HG02571 (cell line): ENCODE results near the gene RBM15B.

Experiments used
- ATAC-seq: cut with Tn5 transposase; IDR thresholded peaks from one replicate; pipeline ENCODE4 v1.9.1; 2021; ENCODE audit warnings: mild to moderate bottlenecking, moderate library complexity; ENCODE audit not compliant: unreplicated experiment

RBM15B gene

DNA sequence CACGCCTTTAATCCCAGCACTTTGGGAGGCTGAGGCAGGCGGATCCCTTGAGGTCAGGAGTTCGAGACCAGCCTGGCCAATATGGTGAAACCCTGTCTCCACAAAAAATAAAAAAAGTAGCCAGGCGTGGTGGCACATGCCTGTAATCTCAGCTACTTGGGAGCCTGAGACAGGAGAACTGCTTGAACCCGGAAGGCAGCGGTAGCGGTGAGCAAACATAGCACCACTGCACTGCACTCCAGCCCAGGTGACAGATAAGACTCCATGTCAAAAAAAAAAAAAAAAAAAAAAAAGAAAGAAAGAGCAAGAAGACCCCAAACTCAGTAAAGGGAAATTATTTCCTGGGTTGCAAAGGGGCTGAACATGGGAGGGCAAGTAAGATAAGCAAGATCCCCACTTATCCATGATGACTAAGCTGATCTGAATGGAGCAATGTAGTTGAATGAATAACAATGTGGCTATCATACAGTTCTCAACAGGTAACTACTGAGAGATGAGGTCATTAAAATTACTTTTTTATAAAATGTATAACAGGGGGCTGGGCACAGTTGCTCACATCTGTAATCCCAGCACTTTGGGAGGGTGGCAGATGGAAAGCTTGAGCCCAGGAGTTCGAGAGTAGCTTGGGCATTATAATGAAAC lies 46.0 kb downstream of the RBM15B start:
- ATAC-seq = no peak

DNA sequence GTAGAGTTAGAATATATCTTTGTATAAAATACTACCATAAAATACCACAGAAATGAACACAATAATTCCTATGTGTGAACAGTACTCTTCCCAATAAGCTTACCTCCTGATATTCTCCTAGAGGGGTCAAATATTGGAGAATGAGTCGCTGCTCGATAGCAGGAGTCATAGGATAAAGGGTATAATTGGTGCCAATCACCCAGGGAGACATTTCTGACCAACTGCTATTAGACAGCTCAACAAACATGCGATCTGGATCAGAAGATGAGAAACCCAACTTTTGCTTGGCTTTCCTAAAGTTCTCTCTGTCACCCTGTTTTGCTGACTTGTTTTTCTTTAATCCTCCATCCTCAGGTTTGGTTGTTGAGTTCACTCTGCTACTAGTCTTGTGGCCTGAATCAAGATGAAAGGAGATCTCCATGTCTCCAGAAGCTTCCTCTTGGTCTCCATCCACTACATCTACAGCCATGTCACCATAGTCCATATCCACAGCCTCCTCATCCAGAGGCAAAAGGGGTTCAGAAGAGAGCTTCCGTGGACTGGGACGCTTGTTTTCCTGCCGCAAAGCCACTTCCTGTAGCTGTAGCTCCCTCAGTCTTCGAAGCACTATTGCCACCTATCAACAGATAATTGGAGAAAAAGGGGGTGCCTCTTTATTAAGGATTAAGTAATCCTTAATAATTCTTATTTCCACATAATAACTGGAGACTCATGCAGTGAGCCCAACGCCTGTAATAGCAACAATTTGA lies 50.4 kb downstream of the RBM15B start:
- no peak for ATAC-seq

DNA sequence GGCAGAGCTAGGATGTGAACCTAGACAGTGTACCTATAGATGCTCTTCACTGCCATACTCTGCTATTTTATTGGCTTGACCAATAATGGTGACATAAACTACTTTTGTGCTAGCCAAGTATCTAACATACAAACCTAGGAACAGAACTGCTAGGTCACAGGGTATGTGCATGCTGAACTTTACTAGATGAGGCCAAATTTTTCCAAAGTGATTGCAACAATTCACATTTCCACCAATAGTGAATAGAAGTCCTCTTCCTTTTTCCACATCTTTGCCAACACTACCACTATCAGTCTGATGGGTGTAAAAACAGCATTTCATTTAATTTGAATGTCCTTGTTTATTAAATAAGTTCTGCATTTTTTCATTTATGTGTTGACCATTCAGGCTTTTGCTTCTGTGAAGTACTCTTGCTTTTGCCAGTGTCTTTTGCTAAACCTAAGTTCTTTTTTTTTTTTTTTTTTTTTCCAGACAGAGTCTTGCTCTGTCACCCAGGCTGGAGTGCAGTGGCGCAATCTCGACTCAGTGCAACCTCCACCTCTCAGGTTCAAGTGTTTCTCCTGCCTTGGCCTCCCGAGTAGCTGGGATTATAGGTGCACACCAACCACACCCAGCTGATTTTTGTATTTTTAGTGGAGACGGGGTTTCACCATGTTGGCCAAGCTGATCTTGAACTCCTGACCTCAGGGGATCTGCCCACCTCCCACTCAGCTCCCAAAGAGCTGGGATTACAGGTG lies 54.6 kb downstream of the RBM15B start:
- no peak for ATAC-seq
